Hepatocyte (in vitro differentiated cells): ENCODE data around the gene NOB1.

Experiments used
- EZH2 ChIP-seq: fragments of 200-600 bp; sonication (generic); IDR thresholded peaks from 2 replicates; pipeline ENCODE4 v1.6.1; 2016; ENCODE audit warnings: antibody characterized with exemption, mild to moderate bottlenecking, borderline replicate concordance
- TF ChIP-seq, protein P1 (sequence below): fragments of 200-600 bp; sonication (generic); IDR thresholded peaks from 2 replicates; pipeline ENCODE4 v1.5.1; 2016; ENCODE audit warnings: antibody characterized with exemption, mild to moderate bottlenecking; ENCODE audit not compliant: poor library complexity

DNA sequence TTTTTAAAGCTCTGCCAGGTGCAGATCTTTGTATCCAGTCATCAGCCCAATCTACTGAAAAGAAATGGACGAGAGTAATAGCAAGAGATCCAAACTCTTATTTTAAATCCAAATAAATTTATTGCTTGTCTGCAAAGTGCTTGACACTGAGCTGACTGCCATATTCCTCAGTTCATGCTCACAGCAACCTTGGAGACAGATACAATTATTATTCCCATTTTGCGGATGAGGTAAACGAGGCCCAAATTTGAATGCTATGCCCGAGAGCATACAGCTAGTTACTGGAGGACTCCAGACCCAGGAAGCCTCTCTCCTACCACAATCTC lies 620 bp downstream of the NOB1 start:
- no peak for TF ChIP-seq EZH2
- TF ChIP-seq, protein P1, sequence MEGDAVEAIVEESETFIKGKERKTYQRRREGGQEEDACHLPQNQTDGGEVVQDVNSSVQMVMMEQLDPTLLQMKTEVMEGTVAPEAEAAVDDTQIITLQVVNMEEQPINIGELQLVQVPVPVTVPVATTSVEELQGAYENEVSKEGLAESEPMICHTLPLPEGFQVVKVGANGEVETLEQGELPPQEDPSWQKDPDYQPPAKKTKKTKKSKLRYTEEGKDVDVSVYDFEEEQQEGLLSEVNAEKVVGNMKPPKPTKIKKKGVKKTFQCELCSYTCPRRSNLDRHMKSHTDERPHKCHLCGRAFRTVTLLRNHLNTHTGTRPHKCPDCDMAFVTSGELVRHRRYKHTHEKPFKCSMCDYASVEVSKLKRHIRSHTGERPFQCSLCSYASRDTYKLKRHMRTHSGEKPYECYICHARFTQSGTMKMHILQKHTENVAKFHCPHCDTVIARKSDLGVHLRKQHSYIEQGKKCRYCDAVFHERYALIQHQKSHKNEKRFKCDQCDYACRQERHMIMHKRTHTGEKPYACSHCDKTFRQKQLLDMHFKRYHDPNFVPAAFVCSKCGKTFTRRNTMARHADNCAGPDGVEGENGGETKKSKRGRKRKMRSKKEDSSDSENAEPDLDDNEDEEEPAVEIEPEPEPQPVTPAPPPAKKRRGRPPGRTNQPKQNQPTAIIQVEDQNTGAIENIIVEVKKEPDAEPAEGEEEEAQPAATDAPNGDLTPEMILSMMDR, result no peak
